HS-27A (cell line): Measurements from ENCODE around the gene CPA3.

Source experiments
- DNase-seq: peaks from one replicate; pipeline ENCODE4 v3.0.0-alpha.2; 2012; ENCODE audit warnings: low read depth, missing footprints

Gene CPA3, protein sequence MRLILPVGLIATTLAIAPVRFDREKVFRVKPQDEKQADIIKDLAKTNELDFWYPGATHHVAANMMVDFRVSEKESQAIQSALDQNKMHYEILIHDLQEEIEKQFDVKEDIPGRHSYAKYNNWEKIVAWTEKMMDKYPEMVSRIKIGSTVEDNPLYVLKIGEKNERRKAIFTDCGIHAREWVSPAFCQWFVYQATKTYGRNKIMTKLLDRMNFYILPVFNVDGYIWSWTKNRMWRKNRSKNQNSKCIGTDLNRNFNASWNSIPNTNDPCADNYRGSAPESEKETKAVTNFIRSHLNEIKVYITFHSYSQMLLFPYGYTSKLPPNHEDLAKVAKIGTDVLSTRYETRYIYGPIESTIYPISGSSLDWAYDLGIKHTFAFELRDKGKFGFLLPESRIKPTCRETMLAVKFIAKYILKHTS

DNA sequence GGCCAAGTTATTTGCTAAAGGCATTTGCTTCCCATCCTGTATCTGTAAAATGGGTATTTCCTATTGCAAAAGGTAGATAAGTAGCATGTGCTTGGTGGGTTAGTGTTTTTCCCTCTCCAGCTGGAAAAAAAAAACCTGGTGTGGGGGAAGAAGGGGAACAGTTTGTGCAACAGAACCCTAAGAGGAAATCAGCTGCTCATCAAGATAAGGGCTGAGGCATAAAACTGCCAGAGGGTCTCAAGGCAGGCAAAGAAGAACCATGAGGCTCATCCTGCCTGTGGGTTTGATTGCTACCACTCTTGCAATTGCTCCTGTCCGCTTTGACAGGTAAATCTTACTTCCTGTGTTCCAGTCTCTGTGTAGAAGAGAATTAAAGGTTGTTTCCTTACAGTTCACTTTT, at the start of gene CPA3:
Gene CPA3, plus strand, starts transcription at position 248 of the 400 bp plus-strand sequence. Its CDS starts 12 bp downstream, at position 260.
- no peak for DNase-seq

DNA sequence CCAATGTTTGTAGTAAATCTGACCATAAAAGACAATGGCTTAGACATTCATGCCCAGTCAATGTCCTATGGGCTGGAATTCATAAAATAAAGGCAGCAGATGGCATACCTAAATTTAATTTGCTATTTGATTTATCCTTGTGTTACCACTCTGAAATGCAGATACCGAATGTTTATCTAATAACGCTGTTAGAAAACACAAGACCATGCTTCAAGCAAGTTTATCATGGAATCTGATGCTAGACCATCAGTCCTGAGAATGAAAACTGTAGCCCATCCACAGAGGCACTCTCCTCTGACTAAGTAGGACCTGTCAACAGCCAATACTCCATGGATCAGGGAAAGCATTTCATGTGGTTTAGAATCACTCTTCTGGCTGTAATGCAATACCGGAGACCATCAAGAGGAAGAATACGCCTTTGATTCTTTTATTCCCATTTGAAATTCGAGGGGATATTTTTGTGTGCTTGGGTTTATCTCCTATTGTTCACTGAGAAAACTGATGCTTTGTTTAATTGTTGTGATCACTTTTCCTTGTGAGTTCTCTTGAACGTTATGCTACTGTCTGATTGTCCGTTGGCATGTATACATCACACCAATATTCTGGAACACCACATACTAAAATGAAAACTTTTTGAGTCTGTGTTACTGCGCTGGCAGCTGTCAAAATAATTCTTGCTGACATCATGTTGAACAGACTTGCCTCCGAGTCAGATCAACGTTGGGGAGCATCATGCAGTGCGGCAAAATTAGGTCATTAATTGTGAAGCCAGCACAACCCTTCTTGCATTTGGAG, 49.6 kb upstream of the CPA3 start:
- no peak for DNase-seq

DNA sequence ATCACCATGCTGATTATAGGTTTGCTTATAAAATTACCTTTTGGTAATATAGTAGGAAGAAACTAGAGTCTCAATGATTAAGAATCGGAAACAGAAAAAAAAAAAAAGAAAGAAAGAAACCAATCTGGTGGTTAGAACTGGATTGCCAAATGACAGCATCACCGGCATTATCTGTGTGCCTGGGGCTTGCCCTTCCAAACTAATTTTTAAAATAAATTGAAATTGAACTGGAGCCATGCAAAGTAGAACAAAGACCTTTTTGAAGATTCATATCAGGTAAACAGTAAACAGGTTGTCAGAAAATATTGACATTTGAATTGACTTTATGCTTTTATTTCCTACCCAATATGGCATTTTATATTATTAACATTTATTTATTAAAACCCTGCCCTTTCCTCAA, 48.7 kb upstream of the CPA3 start:
- DNase-seq, result no peak

DNA sequence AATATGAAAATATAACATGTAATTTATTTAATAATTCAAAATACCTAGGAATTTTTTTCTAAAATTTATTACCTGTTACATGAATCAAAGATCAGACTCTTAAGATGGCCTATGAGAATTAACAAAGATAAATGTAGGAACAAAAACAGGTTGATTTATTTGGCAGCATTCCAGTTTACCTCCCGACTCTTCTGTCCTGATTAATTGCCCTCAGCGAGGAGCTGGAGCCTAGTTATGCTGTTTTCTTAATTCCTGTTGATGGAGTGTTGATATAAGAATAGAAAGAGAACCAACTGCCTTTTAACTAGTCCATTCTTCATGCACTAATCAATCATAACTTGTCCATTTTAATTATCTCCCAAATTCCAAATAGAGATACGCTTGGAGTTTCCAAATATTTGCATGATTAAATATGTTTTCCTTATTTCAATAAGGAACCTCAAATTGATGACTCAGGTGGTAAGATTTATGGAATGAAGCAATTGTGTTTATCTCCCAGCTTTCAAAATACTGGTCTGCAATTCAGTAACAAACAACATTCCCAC, 48.0 kb upstream of the CPA3 start:
- DNase-seq, result no peak

DNA sequence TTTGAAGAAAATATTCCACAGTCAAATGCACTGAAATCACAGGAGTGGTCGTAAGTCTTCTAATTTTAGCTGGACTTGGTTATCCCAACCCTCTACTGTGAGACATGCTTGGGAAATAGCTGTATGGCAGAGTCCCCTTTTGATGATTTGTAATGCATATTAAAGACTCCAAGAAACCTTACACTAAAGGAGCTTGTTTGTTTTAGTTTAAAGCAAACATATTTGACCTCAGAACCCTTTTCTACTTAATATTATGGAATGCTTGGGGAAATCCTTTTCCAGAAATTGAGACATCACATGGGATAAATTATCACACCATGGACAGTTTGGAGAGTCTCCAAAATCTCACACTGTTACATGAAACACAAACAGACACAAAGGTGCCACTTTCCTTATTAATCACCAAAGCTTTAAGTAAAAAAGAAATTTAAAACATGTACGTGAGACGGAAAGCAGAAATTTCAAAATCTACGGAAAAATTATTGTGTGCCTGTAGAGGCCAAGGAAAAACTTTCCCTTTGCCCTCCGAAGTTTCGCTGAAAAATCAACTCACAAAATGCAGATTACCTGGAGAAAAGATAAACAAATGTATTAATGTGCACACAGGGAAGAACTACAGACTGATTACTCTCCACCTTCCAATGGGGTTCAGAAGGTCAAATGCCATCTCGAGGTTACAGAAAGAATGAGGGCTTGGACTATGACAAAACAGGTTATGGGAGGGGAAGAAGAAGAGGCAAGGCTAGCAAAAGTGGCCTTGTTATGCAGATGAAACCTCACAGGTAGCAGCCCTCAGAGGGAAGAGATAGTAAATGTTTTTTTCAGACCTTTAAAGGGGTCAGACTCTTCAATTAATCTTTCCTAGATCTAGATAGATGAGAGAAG, 44.5 kb upstream of the CPA3 start:
- DNase-seq, result no peak

DNA sequence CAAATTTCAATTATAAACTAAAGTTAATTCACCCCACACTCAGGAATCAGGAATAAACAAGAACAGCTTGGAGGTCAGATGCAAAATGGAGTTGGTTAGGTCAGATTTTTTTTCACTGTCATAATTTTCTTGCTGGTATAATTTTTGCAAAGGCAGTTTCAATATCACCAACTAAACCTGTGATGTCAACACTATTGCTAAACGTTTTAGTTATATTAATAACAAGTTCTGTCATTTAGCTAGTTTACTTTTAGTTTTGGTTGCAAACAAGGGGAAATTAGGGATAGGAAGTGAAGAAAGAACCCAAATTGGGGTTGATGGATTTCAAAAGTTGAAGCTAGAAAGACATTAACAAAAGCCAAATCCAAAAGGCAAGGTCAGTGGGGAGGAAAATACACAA, 42.1 kb upstream of the CPA3 start:
- DNase-seq, result no peak

DNA sequence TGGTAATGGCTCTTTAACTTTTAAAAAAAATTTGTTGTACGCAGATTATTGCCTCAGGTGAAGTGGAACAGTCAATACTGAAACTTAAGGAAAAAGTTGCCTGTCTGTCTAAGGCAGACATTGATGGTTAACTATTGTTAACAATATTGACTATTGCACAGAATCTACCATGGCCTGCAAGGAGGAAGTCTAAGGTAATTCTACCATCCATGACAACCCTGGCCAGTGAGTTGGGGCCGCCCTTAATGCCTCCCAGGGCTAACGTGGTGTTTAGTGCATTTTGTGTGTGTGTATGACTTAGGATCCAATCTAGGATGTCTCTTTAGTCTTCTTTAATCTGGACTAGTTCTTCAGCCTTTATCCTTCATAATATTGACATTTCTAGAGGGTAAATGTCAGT, 39.6 kb upstream of the CPA3 start:
- DNase-seq, result no peak

DNA sequence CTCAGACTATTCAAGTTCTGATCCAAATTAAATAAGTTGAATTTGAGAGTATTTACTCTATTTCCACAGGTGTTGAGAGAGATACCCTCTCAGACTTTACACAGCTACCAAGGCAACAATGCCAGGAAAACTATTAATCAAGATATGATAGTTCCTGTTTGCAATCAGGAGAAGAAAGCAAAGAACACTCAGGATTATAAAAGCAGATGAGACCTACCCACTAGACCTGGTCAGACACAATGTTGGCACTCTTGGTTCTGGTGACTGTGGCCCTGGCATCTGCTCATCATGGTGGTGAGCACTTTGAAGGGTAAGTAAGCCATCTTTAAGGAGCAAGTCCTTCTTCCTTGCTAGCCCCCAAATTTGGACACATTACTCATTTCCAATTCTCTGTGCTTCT, 37.5 kb upstream of the CPA3 start, which contains the start of gene CPB1:
Gene CPB1, plus strand, starts transcription at position 227 of the 400 bp plus-strand sequence. Its CDS starts 13 bp downstream, at position 240.
- no peak for DNase-seq

DNA sequence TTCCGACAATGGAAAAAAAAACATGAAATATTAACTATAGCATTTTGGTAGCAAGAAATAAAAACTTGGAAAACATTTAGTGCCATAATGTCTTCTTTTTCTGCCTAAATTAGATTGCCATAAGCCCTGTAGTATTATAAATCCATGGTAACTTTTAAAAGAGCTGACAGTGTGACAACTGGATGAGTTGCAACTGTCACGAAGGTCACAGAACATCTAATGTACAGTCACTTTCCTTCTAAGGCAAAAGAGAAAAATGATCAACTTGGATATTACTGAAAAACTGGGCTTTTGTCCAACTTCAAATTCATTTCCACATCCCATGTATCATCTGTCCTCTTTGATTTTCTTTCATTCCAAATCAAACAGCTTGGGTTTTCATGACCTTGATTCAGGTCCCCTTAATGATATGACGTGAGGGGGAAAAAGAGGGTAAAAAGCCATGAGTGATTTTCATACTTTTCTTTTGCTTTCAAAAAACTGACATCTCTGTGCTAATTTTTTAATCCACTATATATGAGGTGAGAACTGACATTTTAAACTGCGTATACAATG, 36.9 kb upstream of the CPA3 start:
- DNase-seq, result no peak

DNA sequence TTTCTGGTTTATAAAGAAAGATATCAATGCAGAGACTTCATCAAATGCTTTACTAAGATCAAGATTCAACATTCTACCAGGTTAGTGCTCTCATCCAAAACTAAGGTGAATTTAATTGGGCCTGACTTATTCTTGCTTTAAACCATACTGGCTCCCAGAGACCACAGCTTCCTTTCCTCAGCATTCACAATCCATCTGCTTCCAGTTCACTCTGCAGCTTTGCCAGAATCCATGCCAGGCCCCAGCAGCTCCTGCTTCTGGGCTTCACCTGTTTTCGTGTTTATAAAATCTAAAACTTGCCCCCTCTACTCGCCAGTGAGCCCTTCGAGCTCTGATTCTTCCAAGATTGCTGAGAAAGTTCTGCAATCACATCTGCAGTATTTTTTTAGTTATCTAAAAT, 35.2 kb upstream of the CPA3 start:
- no peak for DNase-seq

DNA sequence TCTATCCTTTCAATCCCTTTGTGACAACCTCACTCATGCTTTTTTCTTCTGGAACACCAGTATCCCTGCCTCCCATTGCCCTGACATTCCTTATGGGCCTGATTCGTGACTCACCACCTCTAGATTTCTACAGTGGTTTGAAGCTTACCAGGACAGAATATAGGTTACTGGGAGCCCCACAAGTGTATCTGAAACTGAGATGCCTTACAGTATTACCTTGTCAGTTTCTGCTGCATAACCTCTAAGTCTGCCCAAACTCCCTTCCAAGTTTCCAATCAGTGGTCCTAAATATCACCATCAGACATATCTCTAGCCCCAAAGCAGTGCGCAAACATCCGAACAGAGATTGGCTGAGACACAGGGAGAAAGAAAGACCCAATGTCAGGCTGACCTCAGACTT, 31.9 kb upstream of the CPA3 start:
- DNase-seq, result peak; percentile 23

DNA sequence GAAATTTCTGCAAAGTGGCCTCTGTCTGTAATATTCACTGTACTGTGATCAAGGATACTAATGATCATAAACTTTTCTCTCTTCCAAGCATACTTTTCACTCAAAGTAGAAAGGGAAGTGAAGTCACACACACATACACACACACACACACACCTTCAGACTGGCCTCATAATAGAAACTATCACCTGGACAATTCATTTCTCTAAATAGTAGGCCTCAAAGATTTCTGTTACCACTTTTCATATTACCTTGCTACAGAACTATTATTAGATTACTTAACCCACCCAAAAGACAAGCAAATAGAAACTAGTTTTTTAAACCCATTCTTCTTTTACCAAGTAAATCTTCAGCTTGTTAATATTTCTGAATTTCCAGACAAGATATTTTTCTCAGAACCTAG, 25.3 kb upstream of the CPA3 start:
- DNase-seq, result no peak

DNA sequence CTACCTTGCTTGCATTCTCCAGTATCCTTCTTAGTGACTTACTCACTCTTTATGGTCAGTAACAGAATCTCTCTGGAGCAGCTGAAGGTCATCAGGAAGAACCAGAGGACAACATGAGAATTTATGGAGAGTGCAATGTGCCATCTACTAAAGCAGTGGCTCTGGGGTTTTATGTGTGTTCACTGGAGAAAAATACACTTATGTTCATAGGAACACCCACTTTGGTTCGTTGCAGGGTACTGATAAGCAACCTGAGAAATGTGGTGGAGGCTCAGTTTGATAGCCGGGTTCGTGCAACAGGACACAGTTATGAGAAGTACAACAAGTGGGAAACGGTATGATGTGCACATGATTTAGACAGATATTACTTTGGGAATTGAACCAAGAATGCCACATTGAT, 24.6 kb upstream of the CPA3 start:
- DNase-seq, result no peak

DNA sequence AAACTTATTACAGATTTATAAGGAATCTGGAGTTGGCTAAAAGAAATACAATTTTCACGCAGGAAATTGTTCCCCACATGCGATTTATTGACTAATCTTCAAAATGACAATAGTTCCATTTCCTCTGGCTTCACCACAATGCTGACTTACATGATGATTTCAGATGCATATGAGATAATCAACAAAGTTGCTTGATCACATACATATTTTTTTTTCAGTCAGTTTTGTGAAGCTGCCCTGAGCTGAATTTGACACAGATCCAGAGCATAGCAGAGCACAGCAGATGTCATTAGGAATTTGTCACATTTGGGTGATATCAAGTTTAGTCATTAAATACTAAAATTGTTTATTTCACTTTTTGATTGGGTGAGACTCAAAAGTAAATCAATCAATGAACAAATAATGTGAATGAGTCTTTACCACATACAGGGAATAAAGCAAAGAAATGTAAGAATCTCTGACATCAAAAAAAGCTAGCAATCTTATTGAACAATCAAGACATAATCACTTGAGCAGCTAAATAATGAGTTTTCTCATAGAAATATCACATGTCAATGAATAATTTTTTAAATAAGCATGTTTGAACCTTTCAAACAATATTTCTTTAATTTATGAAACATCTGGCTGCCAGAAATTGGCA, 19.2 kb upstream of the CPA3 start:
- no peak for DNase-seq

DNA sequence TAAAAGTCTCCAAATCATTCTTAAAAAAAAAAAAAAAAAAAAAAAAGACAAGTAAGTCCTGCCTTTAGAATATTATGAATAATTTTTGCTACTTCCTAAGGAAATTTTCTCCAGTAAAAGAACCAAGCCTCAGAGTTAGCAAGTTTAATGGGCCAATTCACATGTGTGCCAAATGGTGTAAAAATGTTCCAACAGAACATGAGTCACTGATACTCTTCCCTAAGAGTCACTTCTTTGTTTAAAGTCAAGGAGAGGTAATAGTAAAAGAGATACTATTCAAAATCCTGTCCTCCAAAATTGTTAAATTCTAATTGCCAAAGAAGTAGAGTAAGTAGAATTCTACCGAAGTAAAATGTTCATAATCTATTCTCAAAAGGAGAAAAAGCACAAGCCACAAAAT, 17.7 kb upstream of the CPA3 start:
- DNase-seq, result no peak

DNA sequence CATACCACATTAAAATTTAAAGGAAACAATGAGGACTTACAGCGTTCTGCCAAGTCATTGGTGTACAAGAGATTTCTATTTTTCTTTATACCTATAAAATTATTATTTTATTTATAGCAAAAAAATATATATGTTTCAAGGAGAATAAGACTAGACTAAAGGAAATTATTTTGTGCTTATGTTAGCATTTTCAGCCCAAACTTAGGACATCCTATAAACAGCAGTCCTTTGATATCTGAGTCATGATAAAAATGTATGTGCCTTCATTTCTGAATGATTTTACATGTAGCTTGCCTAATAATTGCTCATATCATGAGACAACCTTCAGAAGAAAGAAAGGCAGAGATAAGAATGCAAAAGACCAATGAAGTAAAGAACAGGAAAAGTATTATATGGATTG, 16.7 kb upstream of the CPA3 start:
- no peak for DNase-seq

DNA sequence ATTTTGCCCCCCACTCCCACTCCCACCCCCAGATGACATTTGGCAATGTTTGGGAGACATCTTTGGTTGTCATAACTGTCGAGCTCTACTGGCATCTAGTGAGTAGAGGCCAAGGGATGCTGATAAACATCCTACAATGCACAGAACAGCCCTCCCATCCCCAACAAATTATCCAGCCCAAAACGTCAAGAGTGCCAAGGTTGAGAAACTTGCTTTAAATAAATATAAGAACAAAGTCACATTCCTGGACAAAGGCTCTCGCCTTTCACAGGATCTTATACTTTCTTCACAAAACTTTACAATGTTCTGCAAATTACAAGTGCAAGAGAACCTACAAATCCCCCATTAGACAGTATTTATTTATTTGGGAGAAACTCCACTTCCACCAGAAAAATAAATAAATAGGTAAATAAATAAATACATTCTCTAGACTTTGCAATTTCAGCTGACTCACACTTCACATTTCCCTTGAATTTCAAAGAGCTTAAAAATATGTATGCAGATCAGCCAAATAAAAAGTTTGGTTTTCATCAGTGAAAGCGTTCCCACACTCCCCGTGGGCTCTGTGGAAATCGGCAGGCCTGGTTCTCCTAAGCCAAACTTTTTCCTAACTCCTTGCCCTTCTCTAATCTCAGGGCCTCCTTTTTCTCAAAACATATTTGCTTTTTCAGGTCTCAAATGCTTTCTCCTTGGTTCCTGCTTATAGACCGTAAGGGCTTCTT, 12.7 kb upstream of the CPA3 start:
- DNase-seq, result no peak

DNA sequence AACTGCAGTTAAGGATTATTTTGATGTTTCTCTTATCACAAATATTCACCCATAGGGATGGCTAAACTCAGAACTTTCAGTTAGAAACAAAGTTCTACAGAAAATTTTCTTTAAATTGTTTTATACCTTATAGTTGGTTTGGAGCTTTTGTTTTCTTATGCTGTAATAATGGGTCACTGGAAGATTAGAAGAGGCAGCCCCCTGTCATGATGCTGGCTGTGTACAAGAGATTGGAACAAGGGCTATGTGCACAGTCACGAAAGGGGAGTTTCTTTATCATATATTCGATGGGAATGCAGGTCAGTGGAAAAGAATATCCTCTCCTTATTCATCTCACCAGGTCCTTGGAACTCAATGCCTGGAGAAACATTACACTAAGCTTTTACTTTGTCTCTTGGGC, 12.0 kb upstream of the CPA3 start:
- no peak for DNase-seq

DNA sequence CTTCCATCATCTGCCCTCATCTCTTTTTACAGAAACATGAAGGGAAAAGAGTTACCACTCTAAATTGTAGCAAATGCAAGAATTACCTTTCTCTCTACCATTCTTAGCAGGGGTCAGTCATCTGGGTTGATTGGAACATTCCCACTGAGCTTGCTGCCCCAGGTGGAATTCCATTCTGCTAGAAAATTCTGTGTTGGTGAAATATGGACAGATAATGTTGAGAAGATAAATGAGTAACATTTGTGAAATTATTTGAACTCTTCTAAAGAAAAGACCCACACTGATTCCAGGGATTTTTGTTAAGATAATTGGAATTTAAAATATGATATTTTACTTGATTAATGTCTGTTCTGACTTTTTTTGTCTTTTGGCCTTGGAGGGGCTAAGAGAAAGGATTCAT, 11.0 kb upstream of the CPA3 start:
- no peak for DNase-seq

DNA sequence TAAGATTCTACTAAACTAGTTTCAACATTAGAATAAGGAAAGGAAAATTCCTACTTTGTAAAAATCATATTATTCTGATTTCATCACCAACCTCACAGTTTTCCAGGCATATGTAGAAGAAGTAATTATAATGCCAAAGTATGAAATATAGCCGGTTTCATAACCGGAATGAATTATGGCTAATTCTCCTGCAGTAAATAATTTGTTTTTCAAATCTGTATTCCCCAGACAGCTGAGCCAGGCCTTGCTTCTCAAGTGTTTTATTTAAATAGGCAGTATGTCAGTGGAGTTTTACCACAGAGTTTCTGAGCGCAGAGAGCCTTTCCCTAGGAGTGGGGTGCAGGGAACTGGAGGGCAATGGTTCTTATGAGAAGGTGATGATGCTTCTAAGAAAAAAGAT, 8.7 kb upstream of the CPA3 start:
- DNase-seq, result no peak

DNA sequence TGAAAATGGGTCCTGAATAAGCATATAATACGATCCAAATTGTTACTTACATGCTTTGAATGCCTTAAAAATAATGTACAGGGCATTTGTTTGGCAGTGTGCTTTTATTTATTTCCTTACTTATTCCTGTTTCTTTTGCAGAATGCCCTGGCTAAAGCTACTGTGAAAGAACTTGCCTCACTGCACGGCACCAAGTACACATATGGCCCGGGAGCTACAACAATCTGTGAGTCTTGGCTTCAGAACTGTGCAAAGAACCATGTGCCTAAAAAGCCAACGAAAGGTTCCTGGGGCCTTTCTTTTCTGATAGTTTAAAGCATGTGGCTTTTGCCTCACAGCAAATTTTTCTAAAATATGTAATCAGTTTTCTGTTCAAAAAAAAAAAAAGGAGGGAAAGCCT, 7.8 kb upstream of the CPA3 start:
- no peak for DNase-seq
